GM20000 (cell line): Measurements from ENCODE around the gene VWA1.
"Not testable (repeated sequence)": the region's sequence is repeated elsewhere in the genome, so short reads cannot be mapped to it uniquely, and the experiment has no call there.

Experiments used
- DNase-seq: peaks from one replicate; pipeline ENCODE4 v3.0.0; 2012; ENCODE audit warnings: low spot score
- CTCF ChIP-seq: IDR thresholded peaks from 2 replicates; pipeline ENCODE4 v1.5.1; 2012; ENCODE audit warnings: mild to moderate bottlenecking, control low read depth; ENCODE audit errors: extremely low read depth, missing control alignments

VWA1 gene

GRCh38 chr1:1407636-1408318, 27.7 kb upstream of the VWA1 start:
- DNase-seq: no peak
- no peak for TF ChIP-seq CTCF

DNA sequence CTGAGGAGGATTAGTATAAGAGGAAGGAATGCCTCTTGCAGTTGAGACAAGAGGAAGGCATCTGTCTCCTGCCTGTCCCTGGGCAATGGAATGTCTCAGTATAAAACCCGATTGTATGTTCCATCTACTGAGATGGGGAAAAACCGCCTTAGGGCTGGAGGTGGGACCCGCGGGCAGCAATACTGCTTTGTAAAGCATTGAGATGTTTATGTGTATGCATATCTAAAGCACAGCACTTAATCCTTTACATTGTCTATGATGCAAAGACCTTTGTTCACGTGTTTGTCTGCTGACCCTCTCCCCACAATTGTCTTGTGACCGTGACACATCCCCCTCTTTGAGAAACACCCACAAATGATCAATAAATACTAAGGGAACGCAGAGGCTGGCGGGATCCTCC, 25.3 kb upstream of the VWA1 start:
- not testable (repeated sequence) for DNase-seq

DNA sequence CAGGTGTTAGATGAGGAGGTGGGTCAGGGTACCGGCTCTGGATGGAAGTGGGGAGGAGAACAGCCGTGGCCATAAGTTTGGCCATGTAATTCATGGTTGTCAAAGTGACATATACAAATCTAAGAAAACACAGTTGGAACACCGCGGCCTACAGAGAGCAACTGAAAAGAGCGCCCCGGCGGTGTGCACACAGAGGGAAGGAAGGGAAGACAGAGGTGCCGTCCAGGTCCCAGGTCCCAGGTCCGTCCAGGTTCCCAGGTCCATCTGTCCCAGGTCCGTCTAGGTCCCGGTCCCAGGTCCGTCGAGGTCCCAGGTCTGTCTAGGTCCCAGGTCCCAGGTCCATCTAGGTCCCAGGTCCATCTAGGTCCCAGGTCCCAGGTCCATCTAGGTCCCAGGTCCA, 23.9 kb upstream of the VWA1 start:
- no peak for TF ChIP-seq CTCF
- DNase-seq: no peak

GRCh38 chr1:1412311-1412902, 23.1 kb upstream of the VWA1 start:
- DNase-seq: not testable (repeated sequence)

GRCh38 chr1:1415751-1416150, 19.7 kb upstream of the VWA1 start:
- no peak for DNase-seq
- TF ChIP-seq CTCF: no peak

GRCh38 chr1:1417396-1417795, 18.1 kb upstream of the VWA1 start:
- not testable (repeated sequence) for DNase-seq

GRCh38 chr1:1417825-1418463, 17.5 kb upstream of the VWA1 start:
- DNase-seq: not testable (repeated sequence)

DNA sequence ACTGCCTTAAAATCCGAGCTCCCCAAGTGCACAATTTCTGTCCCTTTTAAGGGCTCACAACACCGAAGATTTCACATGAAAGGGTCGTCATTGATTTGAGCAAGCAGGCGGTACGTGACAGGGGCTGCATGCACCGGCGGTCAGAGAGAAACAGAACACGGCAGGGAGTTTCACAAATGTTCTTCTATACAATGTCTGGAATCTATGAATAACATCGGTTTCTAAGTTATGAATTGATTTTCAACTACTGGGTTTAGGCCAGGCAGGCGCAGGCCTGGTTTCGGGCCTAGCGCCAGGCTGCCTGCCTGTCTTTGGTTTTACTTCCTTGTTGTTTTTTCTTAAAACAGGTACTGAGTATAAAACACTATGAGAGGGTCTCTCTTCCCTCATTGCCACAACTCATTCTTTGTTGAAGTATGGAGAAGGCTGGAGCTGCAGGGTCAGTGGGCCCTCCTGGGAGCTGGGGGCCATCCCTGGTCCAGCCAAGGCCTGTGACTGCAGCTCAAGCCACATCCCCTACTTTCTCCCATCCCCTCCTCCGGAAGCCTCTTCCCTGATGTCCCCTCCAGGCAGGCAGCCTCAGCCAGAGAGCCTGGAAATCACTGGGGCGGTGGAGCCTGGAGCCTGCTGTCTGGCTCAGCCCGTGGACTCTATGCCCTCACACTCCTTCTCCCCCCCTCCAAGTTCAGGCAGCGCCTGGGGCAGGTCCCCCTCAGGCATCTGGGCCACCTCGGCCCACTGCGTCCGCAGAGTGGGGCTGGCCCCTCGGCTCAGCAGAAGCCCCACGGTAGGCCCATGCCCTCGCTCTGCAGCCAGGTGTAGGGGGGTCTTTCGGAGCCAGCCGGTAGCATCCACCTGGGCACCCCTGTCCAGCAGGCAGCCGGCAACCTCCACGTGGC, 16.8 kb upstream of the VWA1 start:
- no peak for DNase-seq

More for the DNA sequence above, 16.8 kb upstream of the VWA1 start:
- TF ChIP-seq CTCF: no peak
